Stimulated activated CD8-positive, alpha-beta memory T cell treated with anti-CD3 and anti-CD28 coated beads, Interleukin-4, amount 100 ng/mL, for 1 hour (primary cell): ENCODE results near the gene S100A13.
"Not testable (repeated sequence)": the region's sequence is repeated elsewhere in the genome, so short reads cannot be mapped to it uniquely, and the experiment has no call there.

Experiments
- DNase-seq, 2 donors: peaks; one replicate each; pipeline ENCODE4 v3.0.0-alpha.2; 2020; ENCODE audit warnings: low read depth in 2 of 2, low spot score in 1 of 2

The S100A13 gene

GRCh38 chr1:153608089-153608682 lies 19.1 kb downstream of the S100A13 start:
- DNase-seq, result no peak

- DNase-seq, result no peak
Observed at GRCh38 chr1:153607381-153607780, 19.9 kb downstream of the S100A13 start.

- DNase-seq, result no peak
Observed at GRCh38 chr1:153606194-153606593, 21.1 kb downstream of the S100A13 start.

- no peak for DNase-seq
Observed at GRCh38 chr1:153602749-153603148, 24.6 kb downstream of the S100A13 start.

GRCh38 chr1:153599847-153600246 lies 27.5 kb downstream of the S100A13 start:
- no peak for DNase-seq

GRCh38 chr1:153598309-153599172 lies 28.8 kb downstream of the S100A13 start:
- no peak for DNase-seq

- no peak for DNase-seq
Observed at GRCh38 chr1:153597206-153597605, 30.1 kb downstream of the S100A13 start.

- no peak for DNase-seq
Observed at GRCh38 chr1:153592748-153593147, 34.6 kb downstream of the S100A13 start.

- DNase-seq, result no peak
Observed at GRCh38 chr1:153588482-153588881, 38.8 kb downstream of the S100A13 start.

GRCh38 chr1:153588033-153588432 lies 39.3 kb downstream of the S100A13 start:
- DNase-seq, result not testable (repeated sequence)

- DNase-seq, result no peak
Observed at GRCh38 chr1:153587314-153587713, 40.0 kb downstream of the S100A13 start.

- no peak for DNase-seq
Observed at GRCh38 chr1:153586347-153586746, 41.0 kb downstream of the S100A13 start.

- no peak for DNase-seq
Observed at GRCh38 chr1:153585006-153585405, 42.3 kb downstream of the S100A13 start.

- no peak for DNase-seq
Observed at GRCh38 chr1:153583976-153584375, 43.3 kb downstream of the S100A13 start.

GRCh38 chr1:153583514-153583913 lies 43.8 kb downstream of the S100A13 start:
- not testable (repeated sequence) for DNase-seq

GRCh38 chr1:153582836-153583235 lies 44.5 kb downstream of the S100A13 start:
- DNase-seq, result not testable (repeated sequence)

- no peak for DNase-seq
Observed at GRCh38 chr1:153578936-153579335, 48.4 kb downstream of the S100A13 start.

- DNase-seq, result no peak
Observed at GRCh38 chr1:153578490-153578889, 48.8 kb downstream of the S100A13 start.

GRCh38 chr1:153577624-153578051 lies 49.7 kb downstream of the S100A13 start:
- no peak for DNase-seq

- DNase-seq, result no peak
Observed at GRCh38 chr1:153577138-153577537, 50.2 kb downstream of the S100A13 start.

GRCh38 chr1:153575497-153575896 lies 51.8 kb downstream of the S100A13 start:
- not testable (repeated sequence) for DNase-seq

GRCh38 chr1:153575081-153575491 lies 52.2 kb downstream of the S100A13 start:
- not testable (repeated sequence) for DNase-seq
